GM21381 (cell line): ENCODE measurements around the gene CCRL2.

ENCODE experiments used
- ATAC-seq: cut with Tn5 transposase; IDR thresholded peaks from one replicate; pipeline ENCODE4 v1.9.1; 2021; ENCODE audit warnings: mild to moderate bottlenecking, moderate library complexity; ENCODE audit not compliant: unreplicated experiment

CCRL2 gene, protein sequence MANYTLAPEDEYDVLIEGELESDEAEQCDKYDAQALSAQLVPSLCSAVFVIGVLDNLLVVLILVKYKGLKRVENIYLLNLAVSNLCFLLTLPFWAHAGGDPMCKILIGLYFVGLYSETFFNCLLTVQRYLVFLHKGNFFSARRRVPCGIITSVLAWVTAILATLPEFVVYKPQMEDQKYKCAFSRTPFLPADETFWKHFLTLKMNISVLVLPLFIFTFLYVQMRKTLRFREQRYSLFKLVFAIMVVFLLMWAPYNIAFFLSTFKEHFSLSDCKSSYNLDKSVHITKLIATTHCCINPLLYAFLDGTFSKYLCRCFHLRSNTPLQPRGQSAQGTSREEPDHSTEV

DNA sequence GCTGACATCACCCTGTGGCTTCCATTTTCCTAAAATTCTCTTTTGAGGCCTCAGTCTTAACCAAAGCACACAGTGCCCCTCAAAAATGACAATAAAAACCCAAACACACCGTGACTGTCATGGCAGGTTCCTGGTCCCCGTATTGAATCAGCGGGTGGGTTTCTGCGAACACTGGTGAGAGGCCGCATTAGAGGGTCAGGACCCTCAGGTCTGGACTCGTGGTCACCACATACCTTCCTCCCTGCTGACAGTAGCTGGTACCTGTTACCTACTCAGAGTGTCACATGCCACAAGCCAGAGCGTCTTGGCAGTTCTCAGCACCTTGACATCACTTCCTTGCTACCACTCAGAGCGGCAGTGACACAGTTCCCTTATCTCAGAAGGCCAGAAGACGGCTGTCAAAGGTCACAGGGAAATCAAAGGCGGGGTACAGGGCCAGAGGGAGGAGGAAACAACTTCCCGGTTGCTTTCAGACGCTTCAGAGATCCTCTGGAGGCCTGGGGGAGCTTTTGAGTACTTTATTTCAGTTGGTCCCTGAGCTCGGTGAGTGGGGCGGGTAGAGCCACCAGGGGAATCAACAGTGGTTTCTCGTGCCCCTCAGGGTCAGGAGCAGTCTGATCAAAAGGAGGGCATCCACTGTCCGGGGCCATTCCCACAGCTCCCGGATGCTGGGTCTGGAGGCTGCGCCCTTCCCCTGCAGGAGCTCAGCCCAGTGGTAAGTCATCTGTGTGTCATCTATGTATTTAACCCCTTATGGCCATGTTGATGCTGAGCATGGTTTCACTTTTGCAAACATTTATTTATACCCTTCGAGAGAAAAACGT is at the start of gene CCRL2, which contains the start of gene CCR5AS:
TSS of gene CCRL2 (plus strand) at position 472 of the 824 bp plus-strand sequence. CDS start 821 bp downstream, outside the sequence.
TSS of gene CCR5AS (minus strand) at position 279 of the 824 bp plus-strand sequence.
- no peak for ATAC-seq

DNA sequence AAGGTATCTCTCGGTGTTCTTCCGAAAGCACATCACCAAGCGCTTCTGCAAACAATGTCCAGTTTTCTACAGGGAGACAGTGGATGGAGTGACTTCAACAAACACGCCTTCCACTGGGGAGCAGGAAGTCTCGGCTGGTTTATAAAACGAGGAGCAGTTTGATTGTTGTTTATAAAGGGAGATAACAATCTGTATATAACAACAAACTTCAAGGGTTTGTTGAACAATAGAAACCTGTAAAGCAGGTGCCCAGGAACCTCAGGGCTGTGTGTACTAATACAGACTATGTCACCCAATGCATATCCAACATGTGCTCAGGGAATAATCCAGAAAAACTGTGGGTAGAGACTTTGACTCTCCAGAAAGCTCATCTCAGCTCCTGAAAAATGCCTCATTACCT is 48.6 kb upstream of the CCRL2 start:
- no peak for ATAC-seq

DNA sequence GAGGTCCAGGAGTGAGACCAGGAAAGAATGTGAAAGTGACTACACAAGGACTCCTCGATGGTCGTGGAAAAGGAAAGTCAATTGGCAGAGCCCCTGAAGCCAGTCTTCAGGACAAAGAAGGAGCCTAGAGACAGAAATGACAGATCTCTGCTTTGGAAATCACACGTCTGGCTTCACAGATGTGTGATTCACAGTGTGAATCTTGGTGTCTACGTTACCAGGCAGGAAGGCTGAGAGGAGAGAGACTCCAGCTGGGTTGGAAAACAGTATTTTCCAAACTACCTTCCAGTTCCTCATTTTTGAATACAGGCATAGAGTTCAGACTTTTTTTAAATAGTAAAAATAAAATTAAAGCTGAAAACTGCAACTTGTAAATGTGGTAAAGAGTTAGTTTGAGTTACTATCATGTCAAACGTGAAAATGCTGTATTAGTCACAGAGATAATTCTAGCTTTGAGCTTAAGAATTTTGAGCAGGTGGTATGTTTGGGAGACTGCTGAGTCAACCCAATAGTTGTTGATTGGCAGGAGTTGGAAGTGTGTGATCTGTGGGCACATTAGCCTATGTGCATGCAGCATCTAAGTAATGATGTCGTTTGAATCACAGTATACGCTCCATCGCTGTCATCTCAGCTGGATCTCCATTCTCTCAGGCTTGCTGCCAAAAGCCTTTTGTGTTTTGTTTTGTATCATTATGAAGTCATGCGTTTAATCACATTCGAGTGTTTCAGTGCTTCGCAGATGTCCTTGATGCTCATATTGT is 47.1 kb upstream of the CCRL2 start:
- peak; percentile 69 for ATAC-seq

DNA sequence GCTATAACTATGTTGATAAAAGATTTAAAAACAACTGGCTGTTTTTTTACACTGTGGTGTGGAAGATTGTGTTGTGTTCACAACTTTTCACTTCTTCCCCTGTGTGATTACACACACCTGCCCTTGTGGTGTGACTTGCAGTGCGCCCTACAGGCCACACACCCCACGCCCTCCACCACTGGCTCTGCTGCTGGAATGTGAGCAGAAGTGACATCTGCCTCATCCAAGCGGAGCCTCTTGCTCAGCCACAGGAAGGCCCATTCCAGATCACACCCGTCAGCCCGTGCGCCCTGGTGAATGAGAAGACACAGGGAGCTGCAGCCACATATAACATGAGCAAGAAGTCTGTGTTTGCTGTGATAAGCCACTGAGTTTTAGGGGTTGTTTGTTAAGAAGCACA is 46.2 kb upstream of the CCRL2 start:
- no peak for ATAC-seq

DNA sequence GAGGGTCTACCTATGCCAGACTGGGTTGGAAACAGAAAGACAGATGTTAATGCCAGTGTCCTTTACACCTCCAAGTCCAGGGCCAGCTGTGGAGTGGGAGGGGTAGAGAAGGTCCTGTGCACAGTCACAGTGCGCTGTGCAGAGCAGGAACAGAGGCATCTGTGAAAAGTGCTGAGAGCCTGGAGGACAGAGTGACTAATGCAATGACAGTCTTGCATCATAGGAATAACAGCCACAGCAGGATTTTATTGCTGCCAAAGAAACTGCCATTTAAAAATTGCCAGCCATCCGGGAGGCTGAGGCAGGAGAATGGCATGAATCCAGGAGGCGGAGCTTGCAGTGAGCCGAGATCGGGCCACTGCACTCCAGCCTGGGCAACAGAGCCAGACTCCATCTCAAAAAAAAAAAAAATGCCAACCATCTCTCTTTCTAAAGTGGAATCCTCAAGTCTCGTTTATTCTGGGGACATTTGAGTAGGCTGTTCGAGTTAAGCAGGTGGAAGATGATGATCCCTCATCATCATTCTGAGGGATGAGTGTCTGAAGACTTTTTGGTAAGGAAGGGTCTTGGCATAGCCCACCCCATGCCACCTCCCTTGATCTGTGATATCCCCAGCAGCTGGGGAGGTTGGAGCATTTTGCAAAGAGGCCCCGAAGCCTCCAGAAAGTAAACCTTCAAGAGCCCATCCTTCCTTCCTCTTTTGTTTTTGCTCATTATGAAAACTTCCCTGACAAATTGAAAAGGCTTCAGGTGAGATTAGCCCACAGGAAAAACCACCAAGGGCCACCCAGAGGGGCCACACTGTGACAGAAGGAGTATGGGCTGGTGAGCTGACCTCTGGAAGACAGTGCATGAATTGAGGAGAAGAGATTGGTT is 45.4 kb upstream of the CCRL2 start:
- no peak for ATAC-seq

DNA sequence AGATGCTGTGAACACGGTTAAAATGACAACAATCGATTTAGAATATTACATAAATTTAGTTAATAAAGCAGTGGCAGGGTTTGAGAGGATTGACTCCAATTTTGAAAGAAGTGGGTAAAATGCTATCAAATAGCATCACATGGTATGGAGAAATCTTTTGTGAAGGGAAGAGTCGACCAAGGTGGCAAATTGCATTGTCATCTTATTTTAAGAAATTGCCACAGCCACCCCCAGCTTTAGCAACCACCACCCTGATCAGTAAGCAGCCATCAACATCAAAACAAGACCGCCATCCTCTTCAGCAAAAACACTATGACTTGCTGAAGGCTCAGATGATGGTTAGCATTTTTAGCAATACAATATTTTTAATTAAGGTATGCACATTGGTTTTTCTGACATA is 42.0 kb upstream of the CCRL2 start:
- ATAC-seq: no peak

DNA sequence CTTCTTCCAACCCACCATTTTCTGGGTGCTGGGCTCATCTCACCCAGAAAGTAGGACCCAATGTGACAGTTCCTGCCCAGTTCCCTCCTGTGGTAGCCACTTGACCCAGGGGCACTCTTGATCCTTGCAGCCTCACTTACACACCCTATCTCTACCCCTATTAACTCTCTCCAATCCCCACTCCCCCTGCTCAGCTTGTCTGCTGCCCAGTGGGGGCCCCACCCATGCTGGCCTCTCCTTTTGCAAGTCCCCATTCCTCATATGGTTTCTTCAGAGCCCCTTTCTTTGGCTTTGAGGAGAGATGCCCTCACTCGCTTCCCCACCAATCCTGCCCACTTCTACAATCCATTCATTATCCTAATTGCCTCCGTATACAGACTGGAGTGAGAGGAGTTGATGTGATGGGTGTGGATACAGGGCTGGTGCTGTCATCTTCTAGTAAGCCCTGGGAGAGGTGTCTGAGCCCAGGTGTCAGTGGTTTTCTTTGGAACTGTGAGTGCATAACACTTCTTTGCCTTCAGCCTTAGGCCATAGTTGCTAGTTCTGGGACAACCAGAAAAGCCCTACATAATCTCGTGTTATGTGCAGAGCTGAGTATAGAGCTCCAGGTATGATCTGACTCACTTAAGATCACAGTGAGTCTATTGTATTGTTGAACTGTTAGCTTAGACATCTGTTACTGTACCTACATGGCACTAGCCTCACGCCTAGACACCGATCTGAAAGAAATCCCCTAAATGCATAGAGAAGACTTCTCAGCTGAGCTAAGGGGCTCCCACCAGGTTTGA is 41.1 kb upstream of the CCRL2 start:
- ATAC-seq: no peak

DNA sequence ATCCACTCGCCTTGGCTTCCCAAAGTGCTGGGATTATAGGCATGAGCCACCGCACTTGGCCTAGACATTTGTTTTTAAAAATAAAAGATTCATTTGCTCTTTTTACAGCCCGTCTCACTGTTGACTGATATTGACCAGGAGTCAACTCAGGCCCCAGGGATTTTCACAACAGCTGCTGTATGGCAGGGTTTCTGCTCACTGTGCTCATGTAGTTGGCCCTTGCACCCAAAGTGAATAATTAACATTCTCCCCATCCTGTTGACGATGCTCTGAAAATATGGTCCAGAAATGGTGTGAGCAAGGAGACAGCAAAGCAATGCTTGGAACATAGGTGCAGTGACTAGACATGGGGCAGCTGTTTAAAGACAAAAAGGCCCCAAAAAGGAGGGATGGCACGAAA is 39.2 kb upstream of the CCRL2 start:
- no peak for ATAC-seq

DNA sequence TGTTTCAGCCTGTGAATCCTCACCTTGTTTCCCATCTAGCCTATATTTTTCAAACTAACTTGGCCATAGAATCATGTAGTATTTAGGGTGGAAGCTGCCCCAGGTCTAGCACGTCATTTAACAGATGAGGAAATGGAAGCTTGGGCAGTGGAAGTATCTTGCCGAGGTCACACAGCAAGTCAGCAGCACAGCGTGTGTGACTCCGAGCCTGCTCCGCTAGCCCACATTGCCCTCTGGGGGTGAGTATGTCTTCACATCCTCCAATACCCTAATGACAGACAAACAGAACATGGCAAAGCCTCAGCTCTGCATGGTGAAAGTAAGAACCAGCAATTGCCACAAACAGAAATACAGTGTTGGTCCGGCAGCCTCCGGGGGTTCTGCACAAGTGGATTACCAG is 38.5 kb upstream of the CCRL2 start:
- ATAC-seq: peak; percentile 57

DNA sequence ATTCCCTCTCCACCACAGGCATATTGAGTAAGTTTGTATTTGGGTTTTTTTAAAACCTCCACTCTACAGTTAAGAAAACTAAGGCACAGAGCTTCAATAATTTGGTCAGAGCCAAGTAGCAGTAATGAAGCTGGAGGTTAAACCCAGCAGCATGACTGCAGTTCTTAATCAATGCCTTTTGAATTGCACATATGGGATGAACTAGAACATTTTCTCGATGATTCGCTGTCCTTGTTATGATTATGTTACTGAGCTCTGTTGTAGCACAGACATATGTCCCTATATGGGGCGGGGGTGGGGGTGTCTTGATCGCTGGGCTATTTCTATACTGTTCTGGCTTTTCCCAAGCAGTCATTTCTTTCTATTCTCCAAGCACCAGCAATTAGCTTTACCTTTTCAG is 37.9 kb upstream of the CCRL2 start:
- ATAC-seq: no peak

DNA sequence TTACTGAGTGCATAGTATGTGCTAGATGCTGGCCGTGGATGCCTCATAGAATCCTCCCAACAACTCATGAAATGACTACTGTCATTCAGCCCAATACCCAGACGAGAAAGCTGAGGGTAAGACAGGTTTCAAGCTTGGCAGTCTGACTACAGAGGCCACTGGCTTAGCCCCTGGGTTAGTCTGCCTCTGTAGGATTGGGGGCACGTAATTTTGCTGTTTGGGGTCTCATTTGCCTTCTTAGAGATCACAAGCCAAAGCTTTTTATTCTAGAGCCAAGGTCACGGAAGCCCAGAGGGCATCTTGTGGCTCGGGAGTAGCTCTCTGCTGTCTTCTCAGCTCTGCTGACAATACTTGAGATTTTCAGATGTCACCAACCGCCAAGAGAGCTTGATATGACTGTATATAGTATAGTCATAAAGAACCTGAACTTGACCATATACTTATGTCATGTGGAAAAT is 37.4 kb upstream of the CCRL2 start:
- ATAC-seq: peak; percentile 63

DNA sequence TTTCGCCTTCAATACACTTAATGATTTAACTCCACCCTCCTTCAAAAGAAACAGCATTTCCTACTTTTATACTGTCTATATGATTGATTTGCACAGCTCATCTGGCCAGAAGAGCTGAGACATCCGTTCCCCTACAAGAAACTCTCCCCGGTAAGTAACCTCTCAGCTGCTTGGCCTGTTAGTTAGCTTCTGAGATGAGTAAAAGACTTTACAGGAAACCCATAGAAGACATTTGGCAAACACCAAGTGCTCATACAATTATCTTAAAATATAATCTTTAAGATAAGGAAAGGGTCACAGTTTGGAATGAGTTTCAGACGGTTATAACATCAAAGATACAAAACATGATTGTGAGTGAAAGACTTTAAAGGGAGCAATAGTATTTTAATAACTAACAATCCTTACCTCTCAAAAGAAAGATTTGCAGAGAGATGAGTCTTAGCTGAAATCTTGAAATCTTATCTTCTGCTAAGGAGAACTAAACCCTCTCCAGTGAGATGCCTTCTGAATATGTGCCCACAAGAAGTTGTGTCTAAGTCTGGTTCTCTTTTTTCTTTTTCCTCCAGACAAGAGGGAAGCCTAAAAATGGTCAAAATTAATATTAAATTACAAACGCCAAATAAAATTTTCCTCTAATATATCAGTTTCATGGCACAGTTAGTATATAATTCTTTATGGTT is 36.1 kb upstream of the CCRL2 start, which contains the start of gene CCR5:
TSS of gene CCR5 (plus strand) at position 108 of the 680 bp plus-strand sequence. CDS start 1,957 bp downstream, outside the sequence.
- no peak for ATAC-seq

DNA sequence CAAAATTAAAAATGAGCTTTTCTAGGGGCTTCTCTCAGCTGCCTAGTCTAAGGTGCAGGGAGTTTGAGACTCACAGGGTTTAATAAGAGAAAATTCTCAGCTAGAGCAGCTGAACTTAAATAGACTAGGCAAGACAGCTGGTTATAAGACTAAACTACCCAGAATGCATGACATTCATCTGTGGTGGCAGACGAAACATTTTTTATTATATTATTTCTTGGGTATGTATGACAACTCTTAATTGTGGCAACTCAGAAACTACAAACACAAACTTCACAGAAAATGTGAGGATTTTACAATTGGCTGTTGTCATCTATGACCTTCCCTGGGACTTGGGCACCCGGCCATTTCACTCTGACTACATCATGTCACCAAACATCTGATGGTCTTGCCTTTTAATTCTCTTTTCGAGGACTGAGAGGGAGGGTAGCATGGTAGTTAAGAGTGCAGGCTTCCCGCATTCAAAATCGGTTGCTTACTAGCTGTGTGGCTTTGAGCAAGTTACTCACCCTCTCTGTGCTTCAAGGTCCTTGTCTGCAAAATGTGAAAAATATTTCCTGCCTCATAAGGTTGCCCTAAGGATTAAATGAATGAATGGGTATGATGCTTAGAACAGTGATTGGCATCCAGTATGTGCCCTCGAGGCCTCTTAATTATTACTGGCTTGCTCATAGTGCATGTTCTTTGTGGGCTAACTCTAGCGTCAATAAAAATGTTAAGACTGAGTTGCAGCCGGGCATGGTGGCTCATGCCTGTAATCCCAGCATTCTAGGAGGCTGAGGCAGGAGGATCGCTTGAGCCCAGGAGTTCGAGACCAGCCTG is 35.3 kb upstream of the CCRL2 start:
- ATAC-seq: no peak

DNA sequence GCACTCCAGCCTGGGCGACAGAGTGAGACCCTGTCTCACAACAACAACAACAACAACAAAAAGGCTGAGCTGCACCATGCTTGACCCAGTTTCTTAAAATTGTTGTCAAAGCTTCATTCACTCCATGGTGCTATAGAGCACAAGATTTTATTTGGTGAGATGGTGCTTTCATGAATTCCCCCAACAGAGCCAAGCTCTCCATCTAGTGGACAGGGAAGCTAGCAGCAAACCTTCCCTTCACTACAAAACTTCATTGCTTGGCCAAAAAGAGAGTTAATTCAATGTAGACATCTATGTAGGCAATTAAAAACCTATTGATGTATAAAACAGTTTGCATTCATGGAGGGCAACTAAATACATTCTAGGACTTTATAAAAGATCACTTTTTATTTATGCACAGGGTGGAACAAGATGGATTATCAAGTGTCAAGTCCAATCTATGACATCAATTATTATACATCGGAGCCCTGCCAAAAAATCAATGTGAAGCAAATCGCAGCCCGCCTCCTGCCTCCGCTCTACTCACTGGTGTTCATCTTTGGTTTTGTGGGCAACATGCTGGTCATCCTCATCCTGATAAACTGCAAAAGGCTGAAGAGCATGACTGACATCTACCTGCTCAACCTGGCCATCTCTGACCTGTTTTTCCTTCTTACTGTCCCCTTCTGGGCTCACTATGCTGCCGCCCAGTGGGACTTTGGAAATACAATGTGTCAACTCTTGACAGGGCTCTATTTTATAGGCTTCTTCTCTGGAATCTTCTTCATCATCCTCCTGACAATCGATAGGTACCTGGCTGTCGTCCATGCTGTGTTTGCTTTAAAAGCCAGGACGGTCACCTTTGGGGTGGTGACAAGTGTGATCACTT is 34.3 kb upstream of the CCRL2 start:
- no peak for ATAC-seq

DNA sequence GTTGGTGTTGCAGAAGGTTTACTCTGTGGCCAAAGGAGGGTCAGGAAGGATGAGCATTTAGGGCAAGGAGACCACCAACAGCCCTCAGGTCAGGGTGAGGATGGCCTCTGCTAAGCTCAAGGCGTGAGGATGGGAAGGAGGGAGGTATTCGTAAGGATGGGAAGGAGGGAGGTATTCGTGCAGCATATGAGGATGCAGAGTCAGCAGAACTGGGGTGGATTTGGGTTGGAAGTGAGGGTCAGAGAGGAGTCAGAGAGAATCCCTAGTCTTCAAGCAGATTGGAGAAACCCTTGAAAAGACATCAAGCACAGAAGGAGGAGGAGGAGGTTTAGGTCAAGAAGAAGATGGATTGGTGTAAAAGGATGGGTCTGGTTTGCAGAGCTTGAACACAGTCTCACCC is 32.3 kb upstream of the CCRL2 start:
- no peak for ATAC-seq

DNA sequence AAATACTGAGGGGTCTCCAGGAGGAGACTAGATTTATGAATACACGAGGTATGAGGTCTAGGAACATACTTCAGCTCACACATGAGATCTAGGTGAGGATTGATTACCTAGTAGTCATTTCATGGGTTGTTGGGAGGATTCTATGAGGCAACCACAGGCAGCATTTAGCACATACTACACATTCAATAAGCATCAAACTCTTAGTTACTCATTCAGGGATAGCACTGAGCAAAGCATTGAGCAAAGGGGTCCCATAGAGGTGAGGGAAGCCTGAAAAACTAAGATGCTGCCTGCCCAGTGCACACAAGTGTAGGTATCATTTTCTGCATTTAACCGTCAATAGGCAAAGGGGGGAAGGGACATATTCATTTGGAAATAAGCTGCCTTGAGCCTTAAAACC is 31.8 kb upstream of the CCRL2 start:
- ATAC-seq: no peak

DNA sequence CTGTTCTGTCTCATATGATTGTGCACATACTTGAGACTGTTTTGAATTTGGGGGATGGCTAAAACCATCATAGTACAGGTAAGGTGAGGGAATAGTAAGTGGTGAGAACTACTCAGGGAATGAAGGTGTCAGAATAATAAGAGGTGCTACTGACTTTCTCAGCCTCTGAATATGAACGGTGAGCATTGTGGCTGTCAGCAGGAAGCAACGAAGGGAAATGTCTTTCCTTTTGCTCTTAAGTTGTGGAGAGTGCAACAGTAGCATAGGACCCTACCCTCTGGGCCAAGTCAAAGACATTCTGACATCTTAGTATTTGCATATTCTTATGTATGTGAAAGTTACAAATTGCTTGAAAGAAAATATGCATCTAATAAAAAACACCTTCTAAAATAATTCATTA is 31.2 kb upstream of the CCRL2 start:
- ATAC-seq: no peak
